IMR-90 (cell line): ENCODE data around the gene SLC25A38. TPM values are rescaled to one million over a fixed set of nuclear protein-coding genes. Genes with fewer than 3 reads are reported as not detected.

Experiments used
- ATAC-seq: fragments of 200-7000 bp; cut with Tn5 transposase; 2 replicates; pipeline ENCODE4 v1.9.1; 2020; ENCODE audit warnings: low read depth, mild to moderate bottlenecking, moderate library complexity
- BruUV-seq: library from RNA; stranded (reverse); fragments of 400-500 nt; replicated peaks from 2 replicates; lab custom pipeline; 2021; lab: Mats Ljungman, UMichigan
- CTCF ChIA-PET: fragments of 300-600 bp; formaldehyde crosslinking; extraction: SDS; loops from one replicate; lab custom pipeline; 2021; ENCODE audit warnings: antibody characterized with exemption; lab: Yijun Ruan, JAX
- POLR2A ChIA-PET: fragments of 300-600 bp; sonication (Branson Sonifier 250); formaldehyde crosslinking; loops from one replicate; lab custom pipeline; 2022; ENCODE audit warnings: antibody characterized with exemption; ENCODE audit not compliant: unreplicated experiment; lab: Charles Lee
- DNase-seq: peaks from one replicate; pipeline ENCODE4 v3.0.0; 2013
- H2AFZ ChIP-seq: replicated peaks from 2 replicates; pipeline ENCODE3; 2013; ENCODE audit warnings: low read length, mild to moderate bottlenecking; ENCODE audit not compliant: poor library complexity
- H2AK5ac ChIP-seq: 2 replicates; pipeline ENCODE4 v1.6.1; 2013; ENCODE audit warnings: low read depth, low read length, inconsistent platforms
- H2AK9ac ChIP-seq: replicated peaks from 2 replicates; pipeline ENCODE3; 2013; ENCODE audit warnings: mild to moderate bottlenecking, low read depth, low read length, moderate library complexity; ENCODE audit not compliant: poor library complexity
- H2BK120ac ChIP-seq: 2 replicates; pipeline ENCODE4 v1.6.1; 2013; ENCODE audit warnings: low read depth, low read length, inconsistent platforms
- H2BK15ac ChIP-seq: 3 replicates; pipeline ENCODE4 v1.6.1; 2013; ENCODE audit warnings: low read depth, low read length, inconsistent platforms
- H2BK20ac ChIP-seq: 2 replicates; pipeline ENCODE4 v1.6.1; 2013; ENCODE audit warnings: low read depth, mild to moderate bottlenecking, inconsistent platforms, low read length, moderate library complexity
- H2BK5ac ChIP-seq: 2 replicates; pipeline ENCODE4 v1.6.1; 2013; ENCODE audit warnings: mild to moderate bottlenecking, low read depth, low read length, inconsistent platforms; ENCODE audit not compliant: poor library complexity, severe bottlenecking
- H3K14ac ChIP-seq: replicated peaks from 2 replicates; pipeline ENCODE4 v1.6.1; 2013; ENCODE audit warnings: low read depth, low read length, inconsistent platforms
- H3K18ac ChIP-seq: 2 replicates; pipeline ENCODE4 v1.6.1; 2013; ENCODE audit warnings: low read depth, low read length, control low read depth
- H3K23ac ChIP-seq: 2 replicates; pipeline ENCODE4 v1.6.1; 2013; ENCODE audit warnings: low read depth, low read length, inconsistent platforms
- H3K27ac ChIP-seq: 2 replicates; pipeline ENCODE4 v1.5.1; 2013; ENCODE audit warnings: mild to moderate bottlenecking, control low read depth, low read length; ENCODE audit not compliant: insufficient read depth
- H3K27me3 ChIP-seq: 2 replicates; pipeline ENCODE4 v1.6.1; 2013; ENCODE audit warnings: low read length; ENCODE audit not compliant: control insufficient read depth, insufficient read depth
- H3K36me3 ChIP-seq: 2 replicates; pipeline ENCODE4 v1.6.1; 2013; ENCODE audit warnings: low read length, mixed read lengths; ENCODE audit not compliant: control insufficient read depth, insufficient read depth
- H3K4ac ChIP-seq: 2 replicates; pipeline ENCODE4 v1.6.1; 2013; ENCODE audit warnings: low read depth, low read length, inconsistent platforms
- H3K4me1 ChIP-seq: 2 replicates; pipeline ENCODE4 v1.6.1; 2013; ENCODE audit warnings: low read length, mixed read lengths; ENCODE audit not compliant: control insufficient read depth, insufficient read depth
- H3K4me2 ChIP-seq: 2 replicates; pipeline ENCODE4 v1.6.1; 2013; ENCODE audit warnings: low read depth, mild to moderate bottlenecking, control low read depth, low read length, moderate library complexity
- H3K4me3 ChIP-seq: 2 replicates; pipeline ENCODE4 v1.5.1; 2013; ENCODE audit warnings: low read depth, mild to moderate bottlenecking, control low read depth, low read length, moderate library complexity; ENCODE audit not compliant: insufficient read depth
- H3K56ac ChIP-seq: 2 replicates; pipeline ENCODE4 v1.6.1; 2013; ENCODE audit warnings: low read length, inconsistent platforms; ENCODE audit not compliant: insufficient read depth; ENCODE audit errors: extremely low read depth
- H3K79me1 ChIP-seq, 2 experiments: 2 replicates each; pipeline ENCODE4 v1.6.1; 2013; ENCODE audit warnings: low read length in 2 of 2, inconsistent platforms in 1 of 2, low read depth in 1 of 2
- H3K9ac ChIP-seq: 2 replicates; pipeline ENCODE4 v1.6.1; 2013; ENCODE audit warnings: low read depth, low read length, control low read depth
- H3K9me1 ChIP-seq: 2 replicates; pipeline ENCODE4 v1.6.1; 2013; ENCODE audit warnings: low read length, inconsistent platforms; ENCODE audit not compliant: insufficient read depth
- H3K9me3 ChIP-seq: 2 replicates; pipeline ENCODE4 v1.6.1; 2013; ENCODE audit warnings: low read length; ENCODE audit not compliant: control insufficient read depth, insufficient read depth
- H4K20me1 ChIP-seq: 2 replicates; pipeline ENCODE4 v1.6.1; 2013; ENCODE audit warnings: low read length, inconsistent platforms; ENCODE audit not compliant: insufficient read depth
- H4K5ac ChIP-seq: 2 replicates; pipeline ENCODE4 v1.6.1; 2013; ENCODE audit warnings: mild to moderate bottlenecking, low read depth, low read length, control low read depth
- H4K8ac ChIP-seq, 2 experiments: 2 replicates each; pipeline ENCODE4 v1.6.1; 2013; ENCODE audit warnings: low read depth in 2 of 2, low read length in 2 of 2, control low read depth in 1 of 2, inconsistent platforms in 1 of 2
- H4K91ac ChIP-seq: 2 replicates; pipeline ENCODE4 v1.6.1; 2013; ENCODE audit warnings: low read depth, low read length, inconsistent platforms; ENCODE audit not compliant: insufficient read depth
- BHLHE40 ChIP-seq: fragments of 150-350 bp; IDR thresholded peaks from 2 replicates; pipeline ENCODE4 v1.6.1; 2016; ENCODE audit warnings: mild to moderate bottlenecking, low read depth, low read length
- CEBPB ChIP-seq: IDR thresholded peaks from 2 replicates; pipeline ENCODE4 v1.6.1; 2012; ENCODE audit warnings: low read depth, low read length, improper control_type of control experiment
- CHD1 ChIP-seq: IDR thresholded peaks from 2 replicates; pipeline ENCODE4 v1.6.1; 2012; ENCODE audit warnings: low read depth, low read length, improper control_type of control experiment
- CTCF ChIP-seq: conservative IDR thresholded peaks from 2 replicates; pipeline ENCODE4 v1.5.1; 2012; ENCODE audit warnings: mild to moderate bottlenecking, low read depth, low read length, improper control_type of control experiment
- FOS ChIP-seq: fragments of 150-350 bp; IDR thresholded peaks from 2 replicates; pipeline ENCODE4 v1.6.1; 2016; ENCODE audit warnings: low read depth, low read length
- MAFK ChIP-seq: IDR thresholded peaks from 2 replicates; pipeline ENCODE4 v1.6.1; 2012; ENCODE audit warnings: low read depth, low read length, improper control_type of control experiment
- MAZ ChIP-seq: IDR thresholded peaks from 2 replicates; pipeline ENCODE4 v1.6.1; 2012; ENCODE audit warnings: low read depth, mild to moderate bottlenecking, low read length, improper control_type of control experiment, moderate library complexity, borderline replicate concordance
- MXI1 ChIP-seq: IDR thresholded peaks from 2 replicates; pipeline ENCODE4 v1.6.1; 2012; ENCODE audit warnings: low read depth, mild to moderate bottlenecking, low read length, moderate library complexity, borderline replicate concordance
- NFE2L2 ChIP-seq: fragments of 150-350 bp; IDR thresholded peaks from 2 replicates; pipeline ENCODE4 v1.6.1; 2016; ENCODE audit warnings: low read depth, mild to moderate bottlenecking, low read length
- POLR2A ChIP-seq: IDR thresholded peaks from 2 replicates; pipeline ENCODE4 v1.6.1; 2012; ENCODE audit warnings: mild to moderate bottlenecking, low read depth, low read length
- RAD21 ChIP-seq: IDR thresholded peaks from 2 replicates; pipeline ENCODE4 v1.6.1; 2012; ENCODE audit warnings: low read length, improper control_type of control experiment
- RCOR1 ChIP-seq: IDR thresholded peaks from 2 replicates; pipeline ENCODE4 v1.6.1; 2012; ENCODE audit warnings: mild to moderate bottlenecking, low read length, improper control_type of control experiment; ENCODE audit not compliant: insufficient replicate concordance
- RFX5 ChIP-seq: IDR thresholded peaks from 2 replicates; pipeline ENCODE4 v1.8.0; 2012; ENCODE audit warnings: low read depth, mild to moderate bottlenecking, low read length, moderate library complexity
- SMC3 ChIP-seq: fragments of 150-350 bp; IDR thresholded peaks from 2 replicates; pipeline ENCODE4 v1.6.1; 2016; ENCODE audit warnings: low read depth, mild to moderate bottlenecking, antibody characterized with exemption, low read length, moderate library complexity
- USF2 ChIP-seq: fragments of 150-350 bp; IDR thresholded peaks from 2 replicates; pipeline ENCODE4 v1.6.1; 2017; ENCODE audit warnings: mild to moderate bottlenecking, antibody characterized with exemption, low read length, low read depth
- WGBS, 2 experiments: methylation state at CpG; one replicate each; pipeline versions ENCODE4 v1.1.5 to v1.1.7; 2013; ENCODE audit warnings: missing lambda C conversion rate in 2 of 2; ENCODE audit not compliant: insufficient read length in 1 of 2; ENCODE audit errors: extremely low coverage in 2 of 2; 5-methylcytosine and 5-hydroxymethylcytosine counted together
- dilution Hi-C: fragments of 300-500 bp; cut with HindIII; formaldehyde crosslinking; loops from one replicate; pipeline ENCODE4 v1.14.3; 2018; ENCODE audit warnings: low sequenced_read_pairs; ENCODE audit not compliant: unreplicated experiment
- in situ Hi-C: fragments of 300-500 bp; cut with MboI; formaldehyde crosslinking; loops from 3 replicates; pipeline ENCODE4 v1.14.3; 2019; ENCODE audit warnings: low sequenced_read_pairs, inconsistent platforms, mixed read lengths
- intact Hi-C: fragments of 100-400 bp; cut with micrococcal nuclease; formaldehyde crosslinking; loops from 2 replicates; pipeline ENCODE4 v1.10.0; 2022
- polyA plus RNA-seq, 3 experiments: library from polyadenylated mRNA; depleted of rRNA; stranded (reverse); fragments of >200 nt; gene quantifications; 2 replicates each; pipeline ENCODE4 v1.2.3, GENCODE V29; 2012; ENCODE audit warnings: low replicate concordance in 1 of 3
- total RNA-seq: library from RNA; depleted of rRNA; stranded (reverse); fragments of >200 nt; gene quantifications from 2 replicates; pipeline ENCODE4 v1.2.3, GENCODE V29; 2012

SLC25A38 gene
- total and polyA plus RNA-seq, 2 of the 4 experiments (the other 2 are of a cell fraction): 17.4 to 22.6 TPM

DNA sequence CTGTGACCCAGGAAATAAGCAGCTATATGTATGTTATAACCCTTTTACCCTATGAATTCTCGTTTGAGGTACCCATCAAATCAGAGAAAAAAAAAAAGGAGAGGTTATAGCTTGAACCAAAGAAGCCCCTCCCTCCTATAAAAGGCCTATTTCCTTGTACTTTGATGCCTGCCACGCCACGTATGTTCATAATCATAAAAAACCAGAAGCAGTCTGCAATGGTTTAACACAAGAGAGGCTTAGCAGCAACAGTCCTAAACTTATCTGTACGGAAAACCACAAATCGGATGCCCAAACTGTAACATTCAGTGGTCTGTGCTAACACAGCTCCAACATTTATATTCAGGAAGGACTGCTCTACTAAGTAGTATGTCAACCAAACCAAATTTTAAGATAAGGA is 32.5 kb upstream of the SLC25A38 start:
- H3K4me1 ChIP-seq: no peaks in the 10 kb centered on the region
- no peak overlapping the region for H2BK120ac ChIP-seq
- no peak overlapping the region for H3K23ac ChIP-seq
- 91% methylated on average over 2 of the region's 5 CpGs; no CpG with 5 or more reads in 1 of the 2 experiments for WGBS, 2 experiments
- no peak overlapping the region for H3K27ac ChIP-seq
- no peak overlapping the region for H2AK5ac ChIP-seq
- BruUV-seq: no TSS peak
- no peak overlapping the region for H2BK5ac ChIP-seq
- H2AFZ ChIP-seq: no peak overlapping the region
- no peak overlapping the region for H3K9ac ChIP-seq
- no peak overlapping the region for H2AK9ac ChIP-seq
- H3K56ac ChIP-seq: no peak overlapping the region
- no peak overlapping the region for H4K91ac ChIP-seq
- ChIA-PET CTCF (no interaction called here), POLR2A (no interaction called here)
- no peak overlapping the region for H2BK15ac ChIP-seq
- in situ Hi-C loops (no loop called here), dilution Hi-C loops (no loop called here), intact Hi-C loops (no loop called here)
- H3K14ac ChIP-seq: no peak overlapping the region
- no peaks in the 10 kb centered on the region; the same call in 1 of the 2 replicates for H3K27me3 ChIP-seq
- no peak overlapping the region for H3K18ac ChIP-seq
- no peaks in the 10 kb centered on the region for H3K9me1 ChIP-seq
- no peaks in the 10 kb centered on the region for H3K79me1 ChIP-seq
- no peak overlapping the region for H3K4ac ChIP-seq
- no peak for TF ChIP-seq CHD1
- TF ChIP-seq RCOR1: no peak
- TF ChIP-seq RFX5: no peak
- no peak for TF ChIP-seq RAD21
- TF ChIP-seq CTCF: no peak
- no peak for TF ChIP-seq NFE2L2
- TF ChIP-seq MAFK: no peak
- no peak for TF ChIP-seq USF2
- TF ChIP-seq BHLHE40: no peak
- TF ChIP-seq POLR2A: no peak
- no peak for TF ChIP-seq CEBPB
- TF ChIP-seq MAZ: no peak
- TF ChIP-seq FOS: no peak
- TF ChIP-seq MXI1: no peak
- no peak for TF ChIP-seq SMC3
- H4K20me1 ChIP-seq: no peaks in the 10 kb centered on the region
- H3K4me3 ChIP-seq: no peak overlapping the region
- H3K9me3 ChIP-seq: no peaks in the 10 kb centered on the region
- no peaks in the 10 kb centered on the region for H3K36me3 ChIP-seq
- no peak overlapping the region for H4K5ac ChIP-seq
- no peak for DNase-seq
- no peak overlapping the region for H4K8ac ChIP-seq
- no peak for ATAC-seq
- no peak overlapping the region for H3K4me2 ChIP-seq
- no peak overlapping the region for H2BK20ac ChIP-seq
